NCI-H146 treated with DMSO at 0.1 percent for 48 hours (cell line): ENCODE measurements around the gene SNX32.

Experiments used
- DNase-seq: peaks from one replicate; lab custom pipeline; 2025; ENCODE audit not compliant: unreplicated experiment; lab: John Stamatoyannopoulos, UW

The SNX32 gene

GRCh38 chr11:65865550-65866172 is 31.9 kb downstream of the SNX32 start:
- no peak for DNase-seq

DNA sequence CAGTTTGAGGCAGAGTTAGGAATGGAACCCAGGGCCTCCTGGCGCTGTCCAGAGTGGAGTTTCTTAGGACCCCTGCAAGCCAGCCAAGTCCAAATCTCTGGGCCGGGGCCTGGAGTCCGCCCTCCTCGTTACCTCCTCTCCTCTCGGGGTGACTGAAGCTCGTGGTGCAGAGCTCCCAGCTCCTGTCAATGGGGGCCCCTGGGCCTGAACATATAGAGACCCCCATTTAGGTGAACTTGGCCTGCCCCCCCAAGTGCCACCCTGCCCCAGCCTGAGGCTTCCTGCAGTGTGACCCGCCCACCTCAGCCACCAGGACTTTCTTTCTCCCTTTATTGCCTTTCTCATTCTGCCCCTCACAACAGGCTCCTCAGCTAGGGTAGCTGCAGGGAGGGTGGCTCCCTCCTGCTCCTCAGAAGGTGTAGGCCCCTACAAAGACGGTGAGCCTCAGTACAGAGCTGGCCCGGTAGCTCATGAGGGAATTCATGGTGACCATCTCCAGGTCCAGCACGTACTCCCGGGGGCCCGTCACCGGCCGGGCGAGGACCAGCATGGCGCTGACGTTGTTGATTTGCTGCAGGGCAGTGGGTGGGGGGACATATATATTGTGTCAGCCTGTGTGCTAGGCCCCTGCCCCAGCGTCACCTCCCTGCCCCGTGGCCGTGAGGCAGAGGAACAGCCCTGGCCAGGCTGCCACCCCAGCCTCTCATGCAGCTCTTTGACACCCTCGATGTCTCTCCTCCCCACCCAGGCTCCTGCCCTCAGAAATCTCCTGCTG is 32.9 kb downstream of the SNX32 start:
- DNase-seq: no peak

GRCh38 chr11:65867284-65868071 is 33.7 kb downstream of the SNX32 start:
- no peak for DNase-seq

- DNase-seq: no peak
Measured at GRCh38 chr11:65868076-65868667, 34.4 kb downstream of the SNX32 start.

DNA sequence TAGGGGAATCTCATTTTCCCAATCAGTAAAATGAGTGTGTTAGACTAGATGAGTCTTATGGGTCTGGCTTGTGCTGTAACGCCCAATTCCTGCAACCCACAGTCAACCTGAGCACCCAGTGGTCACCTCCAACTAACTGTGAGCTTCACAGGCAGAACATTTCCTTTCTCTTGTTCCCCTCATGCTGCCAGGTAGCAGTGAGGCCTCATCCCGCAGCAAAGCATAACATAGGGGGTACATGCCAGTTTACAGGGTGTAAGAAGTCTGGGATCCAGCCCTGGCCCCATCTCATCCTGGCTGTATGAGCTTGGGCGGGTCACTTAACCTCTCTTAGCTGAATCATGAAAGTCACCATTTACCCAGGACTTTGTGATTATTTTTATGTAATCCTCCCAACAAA is 35.1 kb downstream of the SNX32 start:
- DNase-seq: no peak

DNA sequence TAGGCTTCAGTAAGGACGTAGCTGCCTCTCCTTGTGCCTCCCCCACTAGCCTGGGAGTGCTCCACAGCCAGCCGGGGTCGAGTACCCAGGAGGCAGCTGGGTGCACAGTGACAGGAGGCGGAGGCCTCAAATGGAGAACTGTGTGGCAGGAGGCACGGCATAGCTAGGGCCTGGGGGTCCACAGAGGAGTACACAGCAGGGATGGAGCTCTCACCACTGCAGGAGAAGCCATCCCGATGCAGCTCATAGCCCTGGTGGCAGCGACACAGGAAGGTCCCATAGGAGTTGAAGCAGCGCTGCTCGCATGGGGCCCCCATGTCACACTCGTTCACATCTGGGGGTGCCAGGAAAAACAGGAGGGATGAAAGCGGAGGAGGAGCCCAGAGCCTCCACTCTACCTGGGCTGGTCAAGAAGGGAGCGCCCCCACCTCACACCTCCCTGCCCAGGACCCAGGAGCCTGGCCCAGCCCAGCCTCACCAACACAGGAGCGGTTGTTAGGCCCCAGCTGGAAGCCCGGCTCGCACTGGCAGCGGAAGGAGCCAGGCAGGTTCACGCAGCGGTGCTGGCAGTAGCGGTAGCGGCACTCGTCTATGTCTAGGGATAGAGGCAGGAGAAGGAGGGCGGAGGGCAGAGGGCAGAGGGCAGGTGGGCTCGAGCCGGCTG is 36.0 kb downstream of the SNX32 start:
- DNase-seq: no peak

DNA sequence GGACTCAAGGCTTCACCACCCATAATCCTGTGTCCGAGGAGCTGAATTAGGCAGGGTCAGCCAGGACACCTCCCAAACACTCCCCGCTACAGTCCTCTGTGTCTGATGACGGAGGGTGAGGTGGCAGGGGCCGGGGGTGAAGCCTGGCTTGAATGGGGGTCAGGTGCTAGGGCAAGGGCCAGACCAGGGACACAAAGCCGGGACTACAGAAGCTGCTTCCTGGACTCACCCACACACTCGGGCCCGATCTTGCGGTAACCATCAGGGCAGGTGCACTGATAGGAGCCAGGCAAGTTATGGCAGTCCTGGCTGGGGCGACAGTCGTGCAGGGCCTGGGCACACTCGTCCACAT is 36.5 kb downstream of the SNX32 start:
- DNase-seq: no peak

DNA sequence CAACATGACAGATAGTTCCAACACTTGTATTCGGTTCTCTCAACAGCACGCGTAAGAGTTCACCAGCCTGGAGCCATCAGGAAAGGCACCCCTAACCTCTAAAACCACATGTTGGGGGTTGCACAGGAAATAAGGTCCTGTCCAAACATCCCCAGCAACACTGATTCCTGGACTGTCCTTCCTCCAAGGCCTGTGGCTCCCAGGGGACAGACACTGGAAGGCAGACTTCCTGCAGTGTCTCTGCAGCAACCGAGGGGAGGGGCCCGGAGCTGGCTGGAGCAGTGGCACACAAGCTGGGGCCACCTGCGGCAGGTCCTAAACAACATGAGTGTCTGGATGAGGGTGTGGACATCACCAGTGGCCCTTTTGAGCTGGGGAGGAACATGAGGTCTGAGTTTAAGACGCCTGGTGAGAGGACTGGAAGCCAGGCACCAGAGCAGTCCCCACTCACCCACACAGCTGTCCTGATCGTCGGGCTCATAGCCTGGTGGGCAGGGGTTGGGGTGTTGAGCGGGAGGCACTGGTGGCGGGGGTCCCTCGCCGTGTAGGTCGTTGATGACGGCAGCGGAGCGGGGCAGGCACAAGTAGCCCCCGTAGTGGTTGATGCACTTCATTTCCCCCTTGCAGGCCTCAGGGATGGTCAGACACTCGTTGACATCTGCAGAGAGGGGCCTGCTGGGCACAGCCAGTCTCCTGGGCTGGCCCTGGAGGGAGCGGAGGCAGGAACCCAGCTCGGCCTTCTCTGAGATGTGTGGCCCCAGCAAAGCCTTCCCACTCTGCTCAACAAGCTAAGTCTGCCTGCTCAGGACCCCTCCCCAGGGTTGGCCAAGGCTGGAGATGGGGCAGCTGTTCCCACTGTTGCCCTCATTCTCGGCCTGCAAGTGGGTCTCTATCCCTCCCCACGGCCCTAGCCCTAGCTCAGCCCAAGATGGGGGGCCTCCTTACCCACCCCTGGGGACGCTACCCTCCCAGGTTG is 37.2 kb downstream of the SNX32 start:
- DNase-seq: no peak

- DNase-seq: no peak
Measured at GRCh38 chr11:65871811-65872548, 38.2 kb downstream of the SNX32 start.

- DNase-seq: no peak
Measured at GRCh38 chr11:65872586-65873317, 39.0 kb downstream of the SNX32 start, which contains the start of gene EFEMP2. Gene EFEMP2, minus strand, starts transcription at chr11:65872800. Its CDS starts 446 bp downstream, at chr11:65872354.

DNA sequence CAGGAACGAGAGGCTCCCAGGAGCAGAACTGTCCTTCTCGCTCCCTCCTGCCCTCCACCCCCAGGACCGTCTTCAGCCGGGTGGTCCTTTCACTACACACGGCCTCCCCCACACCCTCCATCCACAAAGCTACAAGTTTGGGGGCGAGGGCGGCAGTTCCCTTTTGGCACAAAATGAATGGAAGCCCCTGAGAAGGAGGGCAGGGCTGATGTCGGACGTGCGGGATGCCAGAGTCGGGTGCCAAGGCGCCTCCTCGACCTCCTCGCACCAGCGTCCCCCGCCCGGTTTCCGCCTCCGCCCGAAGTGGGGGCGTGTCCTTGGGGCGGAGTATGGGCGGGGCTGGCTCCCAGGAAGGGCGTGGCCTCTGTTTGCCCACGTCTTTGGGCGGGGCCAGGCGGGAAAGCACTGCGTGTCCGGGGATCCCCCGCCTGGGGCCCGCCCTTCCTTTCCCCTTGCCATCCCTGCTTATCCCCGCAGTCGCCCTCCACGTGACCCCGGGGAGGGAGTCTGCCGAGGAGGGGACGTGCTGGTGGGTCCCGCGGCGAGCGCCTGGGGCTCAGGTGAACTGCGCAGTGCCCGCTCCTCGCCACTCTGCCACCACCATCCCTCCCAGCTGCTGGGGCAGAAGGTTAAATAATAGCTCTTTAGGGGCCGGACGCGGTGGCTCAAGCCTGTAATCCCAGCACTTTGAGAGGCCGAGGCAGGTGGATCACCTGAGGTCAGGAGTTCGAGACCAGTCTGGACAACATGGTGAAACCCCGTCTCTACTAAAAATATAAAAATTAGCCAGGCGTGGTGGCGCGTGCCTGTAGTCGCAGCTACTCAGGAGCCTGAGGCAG is 39.8 kb downstream of the SNX32 start:
- peak; percentile 78 for DNase-seq

GRCh38 chr11:65879617-65880016 is 45.9 kb downstream of the SNX32 start, which contains the start of gene CTSW:
Gene CTSW, plus strand, starts transcription at chr11:65879837. Its CDS starts 18 bp downstream, at chr11:65879855.
- no peak for DNase-seq

GRCh38 chr11:65880027-65880426 is 46.3 kb downstream of the SNX32 start:
- no peak for DNase-seq

- no peak for DNase-seq
Measured at GRCh38 chr11:65880844-65881421, 47.2 kb downstream of the SNX32 start.

DNA sequence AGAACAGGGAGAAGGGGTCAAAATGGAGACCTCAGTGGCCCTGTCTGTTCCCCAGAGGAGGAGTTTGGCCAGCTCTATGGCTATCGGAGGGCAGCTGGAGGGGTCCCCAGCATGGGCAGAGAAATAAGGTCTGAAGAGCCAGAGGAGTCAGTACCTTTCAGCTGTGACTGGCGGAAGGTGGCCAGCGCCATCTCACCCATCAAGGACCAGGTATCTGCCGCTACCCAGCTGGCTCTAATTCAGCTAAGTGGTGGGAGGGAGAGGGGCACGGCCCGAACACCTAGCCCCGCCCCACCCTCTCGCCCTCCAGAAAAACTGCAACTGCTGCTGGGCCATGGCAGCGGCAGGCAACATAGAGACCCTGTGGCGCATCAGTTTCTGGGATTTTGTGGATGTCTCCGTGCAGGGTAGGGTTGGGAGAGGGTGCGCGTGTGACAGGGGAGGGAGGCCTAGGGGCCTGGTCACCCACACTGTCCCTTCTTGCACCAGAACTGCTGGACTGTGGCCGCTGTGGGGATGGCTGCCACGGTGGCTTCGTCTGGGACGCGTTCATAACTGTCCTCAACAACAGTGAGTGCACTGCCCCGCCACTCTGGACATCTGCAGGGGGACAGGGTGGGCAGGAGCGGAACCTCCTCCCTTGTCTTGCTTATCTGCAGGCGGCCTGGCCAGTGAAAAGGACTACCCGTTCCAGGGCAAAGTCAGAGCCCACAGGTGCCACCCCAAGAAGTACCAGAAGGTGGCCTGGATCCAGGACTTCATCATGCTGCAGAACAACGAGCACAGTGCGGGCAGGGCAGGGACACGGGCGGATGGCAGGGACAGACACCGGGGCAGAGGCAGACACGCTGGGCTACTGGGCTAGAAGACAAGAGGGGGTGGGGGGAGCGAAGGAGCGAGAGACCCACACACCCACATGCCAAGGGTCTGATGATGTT is 48.6 kb downstream of the SNX32 start:
- DNase-seq: no peak
